SIG-M5 treated with dmso at 0.1 percent for 504 hours (cell line): ENCODE measurements around the gene OR5D18.
"Not testable (repeated sequence)": the region's sequence is repeated elsewhere in the genome, so short reads cannot be mapped to it uniquely, and the experiment has no call there.

Experiments used
- DNase-seq: peaks from one replicate; lab custom pipeline; 2025; ENCODE audit not compliant: unreplicated experiment; lab: John Stamatoyannopoulos, UW

OR5D18 gene

GRCh38 chr11:55819330-55819729, at the start of gene OR5D18:
Gene OR5D18 (plus strand): TSS chr11:55819630. CDS start chr11:55819630, 0 bp downstream.
- DNase-seq: no peak

DNA sequence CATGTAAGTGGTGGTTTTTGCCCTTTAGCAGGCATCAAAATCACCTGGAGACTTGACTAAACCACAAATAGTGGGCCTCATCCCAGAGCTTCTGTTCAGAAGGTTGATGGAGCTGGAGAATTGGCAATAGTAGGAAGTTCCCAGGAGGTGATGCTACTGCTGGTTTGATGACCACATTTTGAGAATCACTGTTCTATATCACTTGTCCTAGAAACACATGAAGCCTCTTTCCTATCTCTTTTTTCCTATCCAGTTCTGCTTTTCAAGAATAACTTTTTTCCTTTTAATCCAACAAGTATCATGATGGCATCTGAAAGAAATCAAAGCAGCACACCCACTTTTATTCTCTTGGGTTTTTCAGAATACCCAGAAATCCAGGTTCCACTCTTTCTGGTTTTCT, 46.3 kb upstream of the OR5D18 start, which contains the start of gene OR5D13:
OR5D13 (plus strand) TSS at position 301 of the 400 bp plus-strand sequence; CDS start at position 301, 0 bp downstream.
- no peak for DNase-seq

DNA sequence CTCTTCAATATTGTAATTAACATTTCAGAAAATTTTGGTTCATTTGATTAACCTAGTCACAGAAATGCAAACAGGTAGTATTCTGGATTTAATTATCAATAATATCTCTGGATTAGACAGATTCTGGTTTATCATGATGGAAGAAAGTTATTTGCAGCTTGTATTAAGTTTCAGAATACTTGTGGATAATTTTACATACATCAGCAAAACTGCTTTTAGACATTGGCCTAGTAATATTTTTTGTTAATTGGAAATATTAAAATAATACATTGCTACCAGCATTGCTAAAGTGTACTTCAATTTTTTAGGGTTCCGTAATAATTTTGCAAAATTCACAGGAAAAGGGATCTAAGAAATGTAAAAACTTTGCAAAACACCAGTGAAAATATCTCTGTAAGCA, 27.8 kb upstream of the OR5D18 start:
- no peak for DNase-seq

DNA sequence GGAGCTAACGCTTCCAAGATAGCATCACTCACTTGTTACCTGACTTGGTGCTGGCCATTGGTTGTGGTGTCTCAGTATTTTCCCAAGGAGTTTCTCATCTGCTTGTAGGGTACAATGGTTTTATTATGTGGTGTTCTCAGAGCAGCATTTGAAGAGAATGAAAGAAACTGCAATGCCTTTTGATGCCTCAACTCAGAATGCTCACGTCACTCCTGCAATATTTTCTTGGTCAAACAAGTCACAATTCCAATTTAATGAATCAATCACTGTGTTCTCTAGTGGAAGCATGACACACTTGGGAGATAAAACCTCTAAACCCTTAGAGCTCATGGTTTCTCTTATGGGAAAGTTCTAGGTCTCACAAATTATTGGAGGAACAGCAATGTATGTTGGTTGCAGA, 26.1 kb upstream of the OR5D18 start:
- DNase-seq: no peak

DNA sequence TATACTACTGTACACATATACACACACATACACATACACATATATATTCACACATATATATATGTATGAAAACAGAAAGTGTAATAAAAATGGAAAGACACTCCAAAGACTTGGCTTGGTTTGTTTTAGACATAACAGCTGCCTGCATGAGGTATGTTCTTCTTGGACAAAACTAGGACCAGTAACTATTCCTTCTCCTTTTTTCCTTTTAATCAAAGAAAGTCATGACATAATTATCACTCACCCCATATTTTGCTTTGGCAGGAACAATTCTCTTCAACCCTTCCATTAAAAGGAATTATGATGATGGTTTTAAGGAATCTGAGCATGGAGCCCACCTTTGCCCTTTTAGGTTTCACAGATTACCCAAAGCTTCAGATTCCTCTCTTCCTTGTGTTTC, 24.2 kb upstream of the OR5D18 start, which contains the start of gene OR5D14:
OR5D14 (plus strand) TSS at position 301 of the 400 bp plus-strand sequence; CDS start at position 301, 0 bp downstream.
- no peak for DNase-seq

DNA sequence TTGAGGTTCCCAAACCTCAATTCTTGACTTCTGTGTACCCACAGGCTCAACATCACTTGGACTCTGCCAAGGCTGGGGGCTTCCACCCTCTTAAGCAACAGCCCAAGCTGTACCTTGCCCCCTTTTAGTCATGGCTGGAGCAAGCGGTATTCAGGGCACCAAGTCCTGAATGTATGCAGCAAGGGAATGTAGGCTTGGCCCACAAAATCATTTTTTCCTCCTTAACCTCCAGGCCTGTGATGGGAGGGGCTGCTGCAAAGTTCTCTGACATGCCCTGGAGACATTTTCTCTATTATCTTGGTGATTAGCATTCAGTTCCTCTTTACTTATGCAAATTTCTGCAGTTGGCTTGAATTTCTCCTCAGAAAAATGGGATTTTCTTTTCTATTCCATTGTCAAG, 13.2 kb upstream of the OR5D18 start:
- no peak for DNase-seq

DNA sequence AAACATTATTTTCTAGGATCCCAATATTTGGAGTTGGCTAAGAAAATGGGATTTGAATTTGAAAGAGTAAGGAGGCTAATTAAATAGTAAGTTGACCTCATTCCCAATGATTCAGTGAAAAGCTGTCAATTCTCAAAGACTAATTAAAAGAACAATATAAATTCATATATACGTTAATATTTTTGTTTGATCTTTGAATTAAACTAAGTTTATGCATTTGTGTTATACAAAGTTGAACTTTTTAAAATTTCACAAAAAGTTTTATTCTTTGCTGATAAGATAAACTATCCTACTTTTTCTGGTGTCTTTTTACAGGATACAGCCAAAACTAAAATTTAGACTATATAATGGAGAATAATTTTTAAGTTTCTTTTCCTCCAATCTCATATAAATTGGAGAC, 8.4 kb upstream of the OR5D18 start, which contains the start of gene OR5L1:
OR5L1 (plus strand) TSS at position 301 of the 400 bp plus-strand sequence. CDS start 100 bp downstream, outside the sequence.
- no peak for DNase-seq

DNA sequence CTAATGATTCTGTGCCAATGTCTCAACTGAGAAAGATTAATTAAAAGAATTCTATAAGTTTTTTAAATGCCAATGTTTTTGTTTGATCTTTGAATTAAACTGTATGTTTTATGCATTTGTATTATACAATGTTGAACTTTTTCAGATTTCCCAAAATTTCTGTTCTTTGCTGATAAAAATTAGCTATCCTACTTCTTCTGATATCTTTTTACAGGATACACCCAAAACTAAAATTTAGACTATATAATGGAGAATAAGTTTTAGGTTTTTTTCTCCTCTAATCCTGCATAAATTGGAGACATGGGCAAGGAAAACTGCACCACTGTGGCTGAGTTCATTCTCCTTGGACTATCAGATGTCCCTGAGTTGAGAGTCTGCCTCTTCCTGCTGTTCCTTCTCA, 7.5 kb downstream of the OR5D18 start, which contains the start of gene OR5L2:
OR5L2 (plus strand) TSS at position 301 of the 400 bp plus-strand sequence; CDS start at position 301, 0 bp downstream.
- no peak for DNase-seq

- DNase-seq: no peak
Measured at GRCh38 chr11:55838452-55838851, 19.0 kb downstream of the OR5D18 start, which contains the start of gene OR5D16. Gene OR5D16 (plus strand): TSS chr11:55838752. CDS start chr11:55838752, 0 bp downstream.

DNA sequence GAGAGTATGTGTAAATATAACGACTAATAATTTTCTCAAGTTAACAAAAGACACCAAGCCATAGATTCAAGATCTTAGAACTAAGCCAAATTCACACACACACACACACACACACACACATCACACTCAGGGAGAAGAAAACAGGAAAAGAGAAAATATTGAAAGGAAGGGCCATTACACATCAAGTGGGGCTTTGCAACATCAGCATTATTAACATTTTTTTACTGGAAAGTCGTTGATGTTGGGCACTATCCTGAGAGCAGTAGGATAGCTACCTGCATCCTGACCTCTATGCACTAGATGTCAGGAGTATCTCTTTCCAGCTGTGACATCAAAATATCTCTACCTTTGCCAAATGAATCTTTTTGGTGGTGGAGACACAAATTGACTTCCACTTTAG, 28.0 kb downstream of the OR5D18 start:
- DNase-seq: no peak

DNA sequence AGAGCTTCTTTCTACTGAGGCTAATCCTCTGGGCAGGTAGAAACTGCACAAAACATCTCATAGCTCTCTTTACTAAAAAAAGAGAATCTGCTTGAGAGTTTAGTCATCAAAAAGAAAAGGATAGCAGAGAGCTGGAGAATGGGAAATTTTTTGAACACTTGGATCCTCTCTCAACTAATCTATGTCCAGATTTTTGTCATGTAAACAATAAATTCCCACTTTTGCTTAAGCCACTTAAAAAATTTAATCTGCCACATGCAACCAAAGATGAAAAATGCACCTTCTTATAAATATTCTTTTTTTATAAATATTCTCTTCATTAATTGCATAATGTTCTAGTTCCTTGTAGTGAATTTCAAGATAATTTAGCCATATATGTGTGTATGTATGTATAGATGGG, 29.6 kb downstream of the OR5D18 start:
- DNase-seq: no peak

DNA sequence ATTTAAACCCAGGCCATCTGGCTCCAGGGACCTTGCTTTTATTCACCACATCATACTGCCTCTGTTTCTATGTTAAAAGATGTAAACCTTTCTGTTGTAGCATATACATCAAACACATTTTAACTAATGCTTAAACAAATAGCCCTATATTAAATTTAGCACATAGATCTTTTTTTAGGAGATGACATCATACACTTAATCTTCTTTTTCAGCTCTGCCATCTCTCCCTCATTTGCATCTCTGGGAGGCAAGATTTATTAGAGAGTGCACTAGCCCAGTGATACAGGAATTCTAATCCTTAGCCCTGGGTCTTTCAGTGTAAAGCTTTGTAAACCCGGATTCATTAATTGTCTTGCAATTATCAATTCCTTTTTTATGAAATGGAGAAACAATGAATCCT, 32.7 kb downstream of the OR5D18 start:
- DNase-seq: no peak

DNA sequence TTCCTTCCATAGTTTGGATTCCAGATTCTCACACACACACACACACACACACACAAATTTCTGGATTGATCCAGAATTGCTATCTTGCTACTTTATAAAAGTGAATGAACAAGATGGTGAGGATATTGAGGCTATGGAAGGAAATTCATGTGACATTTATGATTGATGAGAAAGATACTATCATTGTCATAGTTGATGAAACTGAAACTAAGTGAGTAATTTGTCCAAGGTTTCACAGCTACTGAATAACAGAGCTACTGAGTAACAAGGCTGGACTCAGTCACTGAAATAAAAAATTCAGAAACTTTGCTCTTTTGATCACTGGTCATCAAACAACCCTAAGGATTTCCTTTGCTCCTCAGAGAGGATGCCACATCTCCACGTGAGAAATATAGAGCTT, 35.3 kb downstream of the OR5D18 start:
- no peak for DNase-seq

DNA sequence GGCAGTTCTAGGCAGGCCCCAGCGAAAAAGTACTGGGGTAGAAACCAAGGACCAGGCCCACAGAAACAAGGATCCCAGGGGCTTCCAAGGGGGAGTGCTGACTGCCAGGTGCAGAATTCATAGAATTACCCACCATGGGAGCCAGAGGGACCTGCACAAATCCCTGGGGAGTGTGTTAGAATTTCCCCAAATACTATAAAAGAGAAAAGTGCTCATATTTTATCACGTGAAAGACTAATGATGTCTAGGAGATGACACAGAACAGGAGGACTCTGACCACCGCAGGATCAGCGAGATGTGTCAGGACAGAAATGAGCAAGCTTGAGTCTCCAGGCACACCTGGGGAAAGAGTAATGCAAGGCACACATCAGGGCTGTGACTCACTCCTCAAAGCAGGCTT, 47.9 kb downstream of the OR5D18 start:
- not testable (repeated sequence) for DNase-seq
